NT2/D1 (cell line): ENCODE measurements around the gene RAB3C.

Experiments used
- SUZ12 ChIP-seq: IDR thresholded peaks from 2 replicates; pipeline ENCODE4 v1.6.1; 2011; ENCODE audit not compliant: insufficient read length, insufficient read depth; ENCODE audit errors: extremely low read depth
- YY1 ChIP-seq: IDR thresholded peaks from 2 replicates; pipeline ENCODE4 v1.6.1; 2011; ENCODE audit not compliant: insufficient read length, insufficient read depth
- ZNF274 ChIP-seq: IDR thresholded peaks from 2 replicates; pipeline ENCODE4 v1.6.1; 2011; ENCODE audit warnings: mild to moderate bottlenecking, low read depth, low read length

DNA sequence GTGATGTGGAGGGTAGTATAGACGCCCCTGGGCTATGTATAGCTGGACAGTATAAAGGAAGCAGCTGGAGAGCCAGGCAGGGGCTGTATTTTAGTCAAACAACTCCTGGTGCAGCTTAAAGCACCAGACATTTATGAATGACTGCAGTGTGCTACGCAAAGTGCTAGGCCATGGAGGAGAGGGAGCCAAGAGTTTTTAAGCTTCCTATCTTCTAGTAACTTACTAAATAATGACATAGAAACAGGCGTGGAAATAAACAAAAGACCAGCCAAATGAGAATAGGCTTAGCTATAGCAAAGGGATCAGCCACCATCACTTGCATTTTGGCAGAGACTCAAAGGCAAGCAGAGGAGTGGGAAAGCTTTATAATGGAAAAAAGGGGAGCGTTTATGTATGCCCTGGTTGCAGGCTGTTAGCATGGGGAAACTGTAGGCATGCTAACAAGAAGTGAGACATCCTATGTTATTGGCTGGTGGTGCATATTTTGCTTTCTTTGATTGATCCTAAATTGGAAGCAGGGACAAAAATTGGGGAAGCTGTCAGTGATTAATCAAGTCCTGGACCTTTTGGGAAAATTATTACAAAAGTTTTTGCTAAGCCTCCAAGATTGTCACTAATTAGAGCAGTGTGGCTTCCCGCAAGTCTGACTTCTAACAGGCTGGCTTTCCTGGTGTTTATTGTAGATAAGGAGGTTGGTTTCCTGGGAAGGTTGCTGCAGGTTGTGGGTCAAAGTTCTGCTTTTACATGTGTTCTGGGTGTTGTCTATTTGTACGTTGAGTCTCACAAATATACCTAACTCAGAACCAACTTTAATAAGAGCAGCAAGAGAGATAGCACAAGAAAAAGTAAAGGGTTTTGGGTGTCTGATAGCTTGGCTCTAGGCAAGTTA, 46.6 kb downstream of the RAB3C start:
- TF ChIP-seq ZNF274 (no peak), SUZ12 (no peak), YY1 (no peak)
